ENCODE data around the gene RNF214.

DNA sequence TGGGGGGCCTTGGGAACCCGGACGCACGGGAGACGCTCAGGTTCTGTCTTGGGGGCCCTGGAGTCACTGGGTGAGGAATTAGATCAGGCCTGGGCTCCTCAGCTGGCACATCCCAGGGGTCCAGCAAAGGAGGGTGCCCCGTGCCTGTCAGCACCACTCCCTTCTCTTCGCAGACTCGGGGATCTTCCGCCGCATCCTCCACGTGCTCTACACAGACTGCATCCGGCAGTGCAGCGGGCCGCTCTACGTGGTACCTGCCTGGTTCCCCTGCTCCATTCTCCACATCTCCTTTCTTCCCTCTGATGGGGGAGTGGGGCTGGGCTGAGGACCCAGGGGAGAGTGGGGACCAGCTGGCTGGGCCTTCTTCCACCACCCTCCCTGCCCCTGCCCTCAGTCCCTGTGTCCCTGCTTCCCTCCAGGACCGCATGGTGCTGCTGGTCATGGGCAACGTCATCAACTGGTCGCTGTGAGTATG lies 40.0 kb upstream of the RNF214 start:
- TF ChIP-seq, protein P1, sequence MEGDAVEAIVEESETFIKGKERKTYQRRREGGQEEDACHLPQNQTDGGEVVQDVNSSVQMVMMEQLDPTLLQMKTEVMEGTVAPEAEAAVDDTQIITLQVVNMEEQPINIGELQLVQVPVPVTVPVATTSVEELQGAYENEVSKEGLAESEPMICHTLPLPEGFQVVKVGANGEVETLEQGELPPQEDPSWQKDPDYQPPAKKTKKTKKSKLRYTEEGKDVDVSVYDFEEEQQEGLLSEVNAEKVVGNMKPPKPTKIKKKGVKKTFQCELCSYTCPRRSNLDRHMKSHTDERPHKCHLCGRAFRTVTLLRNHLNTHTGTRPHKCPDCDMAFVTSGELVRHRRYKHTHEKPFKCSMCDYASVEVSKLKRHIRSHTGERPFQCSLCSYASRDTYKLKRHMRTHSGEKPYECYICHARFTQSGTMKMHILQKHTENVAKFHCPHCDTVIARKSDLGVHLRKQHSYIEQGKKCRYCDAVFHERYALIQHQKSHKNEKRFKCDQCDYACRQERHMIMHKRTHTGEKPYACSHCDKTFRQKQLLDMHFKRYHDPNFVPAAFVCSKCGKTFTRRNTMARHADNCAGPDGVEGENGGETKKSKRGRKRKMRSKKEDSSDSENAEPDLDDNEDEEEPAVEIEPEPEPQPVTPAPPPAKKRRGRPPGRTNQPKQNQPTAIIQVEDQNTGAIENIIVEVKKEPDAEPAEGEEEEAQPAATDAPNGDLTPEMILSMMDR (conservative IDR thresholded peaks at IDR 0.05; ENCODE audit: low read depth, low read length), result no peak
- TF ChIP-seq EZH2 (IDR thresholded peaks at IDR 0.05; ENCODE audit: borderline replicate concordance, low read depth, low read length, poor library complexity, severe bottlenecking), result no peak
